LoVo (cell line): ENCODE data around the gene GTF3C1.
"Not testable (repeated sequence)": the region's sequence is repeated elsewhere in the genome, so short reads cannot be mapped to it uniquely, and the experiment has no call there.

Experiments
- DNase-seq: peaks from one replicate; pipeline ENCODE4 v3.0.0-alpha.2; 2016; ENCODE audit warnings: low spot score

Gene GTF3C1, protein sequence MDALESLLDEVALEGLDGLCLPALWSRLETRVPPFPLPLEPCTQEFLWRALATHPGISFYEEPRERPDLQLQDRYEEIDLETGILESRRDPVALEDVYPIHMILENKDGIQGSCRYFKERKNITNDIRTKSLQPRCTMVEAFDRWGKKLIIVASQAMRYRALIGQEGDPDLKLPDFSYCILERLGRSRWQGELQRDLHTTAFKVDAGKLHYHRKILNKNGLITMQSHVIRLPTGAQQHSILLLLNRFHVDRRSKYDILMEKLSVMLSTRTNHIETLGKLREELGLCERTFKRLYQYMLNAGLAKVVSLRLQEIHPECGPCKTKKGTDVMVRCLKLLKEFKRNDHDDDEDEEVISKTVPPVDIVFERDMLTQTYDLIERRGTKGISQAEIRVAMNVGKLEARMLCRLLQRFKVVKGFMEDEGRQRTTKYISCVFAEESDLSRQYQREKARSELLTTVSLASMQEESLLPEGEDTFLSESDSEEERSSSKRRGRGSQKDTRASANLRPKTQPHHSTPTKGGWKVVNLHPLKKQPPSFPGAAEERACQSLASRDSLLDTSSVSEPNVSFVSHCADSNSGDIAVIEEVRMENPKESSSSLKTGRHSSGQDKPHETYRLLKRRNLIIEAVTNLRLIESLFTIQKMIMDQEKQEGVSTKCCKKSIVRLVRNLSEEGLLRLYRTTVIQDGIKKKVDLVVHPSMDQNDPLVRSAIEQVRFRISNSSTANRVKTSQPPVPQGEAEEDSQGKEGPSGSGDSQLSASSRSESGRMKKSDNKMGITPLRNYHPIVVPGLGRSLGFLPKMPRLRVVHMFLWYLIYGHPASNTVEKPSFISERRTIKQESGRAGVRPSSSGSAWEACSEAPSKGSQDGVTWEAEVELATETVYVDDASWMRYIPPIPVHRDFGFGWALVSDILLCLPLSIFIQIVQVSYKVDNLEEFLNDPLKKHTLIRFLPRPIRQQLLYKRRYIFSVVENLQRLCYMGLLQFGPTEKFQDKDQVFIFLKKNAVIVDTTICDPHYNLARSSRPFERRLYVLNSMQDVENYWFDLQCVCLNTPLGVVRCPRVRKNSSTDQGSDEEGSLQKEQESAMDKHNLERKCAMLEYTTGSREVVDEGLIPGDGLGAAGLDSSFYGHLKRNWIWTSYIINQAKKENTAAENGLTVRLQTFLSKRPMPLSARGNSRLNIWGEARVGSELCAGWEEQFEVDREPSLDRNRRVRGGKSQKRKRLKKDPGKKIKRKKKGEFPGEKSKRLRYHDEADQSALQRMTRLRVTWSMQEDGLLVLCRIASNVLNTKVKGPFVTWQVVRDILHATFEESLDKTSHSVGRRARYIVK (N-terminal part only)

GRCh38 chr16:27549746-27550581 lies at the start of gene GTF3C1, which contains the start of gene KATNIP:
Gene GTF3C1, minus strand, starts transcription at chr16:27549913. Its CDS starts 23 bp downstream, at chr16:27549890.
Gene KATNIP, plus strand, starts transcription at chr16:27550144. Its CDS starts 27 bp downstream, at chr16:27550171.
- peak; percentile 99 for DNase-seq

- no peak for DNase-seq
These were observed 49.3 kb upstream of the GTF3C1 start for GRCh38 chr16:27598931-27599565.

- DNase-seq: no peak
These were observed 48.5 kb upstream of the GTF3C1 start for GRCh38 chr16:27598220-27598619.

DNA sequence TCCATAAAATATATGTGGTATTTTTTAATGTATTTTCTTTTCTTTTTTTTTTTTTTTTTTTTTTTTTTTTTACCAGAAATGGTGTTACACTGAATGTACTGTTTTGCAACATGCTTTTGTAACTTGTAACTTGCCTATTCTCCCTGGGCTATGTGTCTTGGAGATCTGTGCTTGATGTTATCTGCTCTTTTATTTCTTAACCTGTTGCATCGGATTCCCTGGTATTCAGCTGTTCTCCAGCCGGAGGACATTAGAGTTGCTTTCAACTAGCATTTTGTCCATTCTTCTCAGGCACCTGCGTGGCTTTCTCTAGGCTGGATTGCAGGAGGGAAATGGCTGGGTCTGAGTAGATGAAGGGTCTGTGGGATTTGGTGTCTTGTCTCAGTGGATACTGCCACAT lies 47.6 kb upstream of the GTF3C1 start:
- DNase-seq: no peak

GRCh38 chr16:27596411-27596810 lies 46.7 kb upstream of the GTF3C1 start:
- DNase-seq: no peak

DNA sequence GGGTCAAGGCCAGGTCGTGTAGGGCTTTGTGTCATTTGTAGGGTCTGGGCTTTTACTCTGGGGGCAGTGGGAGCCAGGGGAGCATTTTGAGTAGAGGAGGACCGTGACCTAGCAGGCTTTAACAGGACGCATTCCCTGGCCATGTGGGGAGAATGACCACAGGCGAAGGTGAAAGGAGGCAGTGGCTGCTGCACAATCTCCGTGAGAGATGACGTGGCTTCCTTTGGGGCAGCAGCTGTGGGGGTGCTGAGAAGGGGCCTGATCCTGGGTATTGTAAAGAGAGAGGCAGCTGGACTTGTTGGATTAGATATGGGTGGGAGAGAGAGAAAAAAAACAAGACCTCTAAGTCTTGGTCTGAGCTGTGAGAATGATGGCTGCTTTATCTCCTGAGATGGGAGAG lies 46.3 kb upstream of the GTF3C1 start:
- DNase-seq: no peak

DNA sequence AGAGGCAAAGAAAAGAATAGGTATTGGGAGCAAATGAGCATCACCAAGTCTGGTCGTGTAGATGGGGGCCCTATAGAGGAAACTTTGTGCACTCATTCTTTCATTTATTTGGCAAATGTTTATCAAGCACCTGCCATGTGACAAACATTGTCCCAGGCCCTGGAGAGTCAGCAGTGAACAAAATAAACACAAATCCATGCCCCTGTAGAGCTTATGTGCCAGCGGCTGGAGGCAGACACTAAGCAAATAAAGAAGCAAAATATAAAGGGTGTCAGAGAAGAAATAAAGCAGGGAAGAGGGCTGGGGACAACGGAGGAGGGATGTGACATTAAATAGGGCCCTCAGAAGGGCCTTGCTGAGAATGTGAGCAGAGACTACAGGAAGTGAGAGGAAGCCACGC lies 45.8 kb upstream of the GTF3C1 start:
- no peak for DNase-seq

GRCh38 chr16:27591837-27592236 lies 42.1 kb upstream of the GTF3C1 start:
- DNase-seq: no peak

- DNase-seq: no peak
These were observed 38.3 kb upstream of the GTF3C1 start for GRCh38 chr16:27588057-27588456.

GRCh38 chr16:27586711-27587110 lies 37.0 kb upstream of the GTF3C1 start:
- DNase-seq: no peak

- DNase-seq: no peak
These were observed 35.5 kb upstream of the GTF3C1 start for GRCh38 chr16:27585200-27585599.

DNA sequence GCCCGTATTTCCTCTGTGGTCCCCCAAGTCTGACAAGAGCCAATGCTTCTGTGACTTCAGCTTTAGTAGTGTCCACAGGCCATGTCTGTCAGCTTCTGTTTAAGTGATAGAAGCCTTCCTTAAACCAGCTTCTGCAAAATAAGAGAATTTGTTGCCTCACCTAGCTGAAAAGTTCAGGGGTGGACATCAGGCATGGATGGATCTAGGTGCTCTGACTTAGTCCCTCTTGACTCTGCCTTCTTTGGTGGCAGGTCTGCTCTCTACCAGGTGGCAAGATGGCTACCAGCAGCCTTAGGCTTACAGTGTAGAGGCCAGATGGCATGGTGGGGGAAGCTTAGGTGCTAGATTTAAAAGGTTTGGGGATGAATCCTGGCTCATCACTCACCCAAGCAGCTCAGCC lies 33.9 kb upstream of the GTF3C1 start:
- DNase-seq: no peak

- DNase-seq: no peak
These were observed 33.2 kb upstream of the GTF3C1 start for GRCh38 chr16:27582883-27583282.

GRCh38 chr16:27579087-27579980 lies 29.6 kb upstream of the GTF3C1 start:
- DNase-seq: no peak

GRCh38 chr16:27576729-27577128 lies 27.0 kb upstream of the GTF3C1 start:
- DNase-seq: no peak

DNA sequence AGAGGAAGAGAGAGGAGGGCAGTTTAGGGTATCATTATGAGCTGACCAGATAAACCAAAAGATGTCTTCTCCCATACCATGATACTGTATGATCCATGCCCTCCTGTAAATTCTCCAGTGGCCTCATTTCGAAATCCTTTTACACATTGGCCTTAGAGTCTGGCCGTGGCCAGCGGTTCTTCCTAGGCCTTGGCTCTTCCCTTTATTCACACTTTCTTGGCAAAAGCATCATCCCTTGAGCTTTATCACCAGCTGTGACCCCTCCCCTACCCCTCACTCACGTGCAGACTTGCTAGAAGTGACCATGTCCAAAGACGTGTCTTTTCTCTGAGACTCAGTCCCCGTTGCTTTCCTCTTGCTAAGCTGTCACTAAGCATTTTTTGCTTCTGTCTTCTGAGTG lies 23.0 kb upstream of the GTF3C1 start:
- DNase-seq: no peak

DNA sequence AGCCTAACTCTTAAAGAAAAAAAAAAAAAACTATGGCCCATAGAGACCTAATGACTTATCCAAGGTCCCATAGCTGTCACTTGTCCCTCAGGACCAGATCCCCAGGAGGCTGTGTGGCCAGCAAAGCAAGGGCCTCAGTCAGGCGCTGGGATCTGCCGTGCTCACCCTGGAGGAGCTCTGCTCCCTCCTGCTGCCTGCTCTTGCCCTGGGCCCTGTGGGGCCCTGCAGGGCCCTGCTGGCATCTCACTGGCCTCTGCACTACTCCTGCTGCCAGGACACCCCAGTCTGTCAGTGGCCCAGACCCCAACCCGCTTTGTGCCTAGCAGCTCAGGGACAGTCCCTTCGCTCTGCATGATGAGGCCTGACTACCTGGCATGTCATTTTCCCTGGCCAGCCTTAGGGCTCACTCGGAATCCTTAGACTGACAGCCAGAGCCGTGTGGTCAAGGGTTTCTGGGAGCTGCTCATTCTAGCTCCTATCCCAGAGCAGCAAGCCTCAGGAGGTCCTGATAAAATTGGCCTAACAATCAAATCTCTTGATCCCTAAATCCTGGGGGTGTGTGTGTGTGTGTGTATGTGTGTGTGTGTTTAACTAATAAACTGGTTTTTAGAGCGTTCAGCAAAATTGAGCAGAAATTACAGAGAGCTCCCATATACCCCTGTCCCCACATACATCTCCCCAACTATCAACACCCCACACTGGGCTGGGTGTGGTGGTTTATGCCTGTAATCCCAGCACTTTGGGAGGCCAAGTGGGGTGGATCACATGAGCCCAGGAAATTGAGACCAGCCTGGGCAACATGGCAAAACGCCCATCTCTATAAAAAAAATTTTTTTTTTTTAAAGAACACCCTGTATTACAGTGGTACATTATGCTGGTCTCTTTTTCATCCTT lies 22.0 kb upstream of the GTF3C1 start:
- DNase-seq: no peak

GRCh38 chr16:27570986-27571385 lies 21.3 kb upstream of the GTF3C1 start:
- not testable (repeated sequence) for DNase-seq

- DNase-seq: no peak
These were observed 18.4 kb upstream of the GTF3C1 start for GRCh38 chr16:27568077-27568476.
